ENCODE measurements around the gene CIT. TPM values are rescaled to one million over a fixed set of nuclear protein-coding genes. Genes with fewer than 3 reads are reported as not detected.

Gene CIT
- total RNA-seq, 1 donor from 2014 or later, result 18.0 TPM

DNA sequence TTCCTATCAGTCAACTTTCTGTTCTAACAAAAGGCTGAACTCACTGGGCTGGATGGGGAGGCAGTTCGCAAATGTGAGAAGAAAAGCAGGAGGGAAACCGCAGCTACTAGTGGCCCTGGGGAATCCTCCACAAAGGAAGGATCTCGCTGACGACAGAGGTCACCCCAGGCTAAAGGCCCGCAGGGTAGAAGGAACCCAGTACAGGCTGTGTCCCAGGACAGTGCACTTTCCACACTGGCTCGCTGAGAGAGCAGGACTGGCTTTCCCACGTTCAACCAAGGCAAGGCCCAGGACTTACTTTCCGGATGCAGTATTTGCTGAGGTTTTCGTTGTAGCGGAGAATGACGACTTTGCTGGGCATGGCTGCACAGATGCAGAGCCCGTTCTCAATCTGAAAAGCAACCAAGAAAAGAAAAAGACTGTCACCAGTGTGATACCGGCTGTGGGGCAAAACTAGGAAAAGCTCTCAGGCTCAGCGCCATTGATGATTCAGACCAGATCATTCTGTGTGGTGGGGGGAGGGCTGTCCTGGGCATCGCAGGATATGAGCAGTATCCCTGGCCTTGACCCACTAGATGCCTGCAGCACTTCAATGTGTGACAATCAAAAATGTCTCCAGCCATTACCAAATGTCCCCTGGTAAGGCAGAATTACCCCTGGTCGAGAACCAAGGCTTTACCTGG lies 172.9 kb downstream of the CIT start:
- H3K9me3 ChIP-seq, result no peaks in the 10 kb centered on the region

DNA sequence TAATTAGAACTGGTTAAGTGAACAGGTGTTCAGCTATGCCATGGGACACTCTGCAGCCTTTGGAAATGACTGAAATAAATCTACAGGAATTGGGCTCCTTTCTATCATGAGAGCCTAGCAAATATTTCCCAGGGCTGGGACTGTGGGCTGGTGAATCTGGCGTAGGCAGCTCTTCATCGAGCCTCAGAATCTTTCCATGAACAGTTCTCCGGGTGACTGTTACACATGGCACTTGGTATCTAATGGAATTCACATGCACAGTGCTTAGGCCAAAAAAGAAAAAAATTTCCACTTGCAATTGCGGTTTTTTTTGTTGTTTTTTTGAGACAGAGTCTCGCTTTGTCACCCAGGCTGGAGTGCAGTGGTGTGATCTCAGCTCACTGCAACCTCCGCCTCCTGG lies 177.0 kb downstream of the CIT start:
- DNase-seq (no peak), ATAC-seq (no peak)
- Histone ChIP-seq H3K27me3 (ENCODE audit: low read depth) (no peaks in the 10 kb centered on the region), H3K9me3 (no peaks in the 10 kb centered on the region), H3K4me3 (no peak overlapping the region), H3K36me3 (peaks cover 12% of the 10 kb centered on the region), H3K27ac (no peak overlapping the region), H3K4me1 (no peaks in the 10 kb centered on the region)
- intact Hi-C loops (cut with DNase I), result no loop called here
- TF ChIP-seq, protein P1, sequence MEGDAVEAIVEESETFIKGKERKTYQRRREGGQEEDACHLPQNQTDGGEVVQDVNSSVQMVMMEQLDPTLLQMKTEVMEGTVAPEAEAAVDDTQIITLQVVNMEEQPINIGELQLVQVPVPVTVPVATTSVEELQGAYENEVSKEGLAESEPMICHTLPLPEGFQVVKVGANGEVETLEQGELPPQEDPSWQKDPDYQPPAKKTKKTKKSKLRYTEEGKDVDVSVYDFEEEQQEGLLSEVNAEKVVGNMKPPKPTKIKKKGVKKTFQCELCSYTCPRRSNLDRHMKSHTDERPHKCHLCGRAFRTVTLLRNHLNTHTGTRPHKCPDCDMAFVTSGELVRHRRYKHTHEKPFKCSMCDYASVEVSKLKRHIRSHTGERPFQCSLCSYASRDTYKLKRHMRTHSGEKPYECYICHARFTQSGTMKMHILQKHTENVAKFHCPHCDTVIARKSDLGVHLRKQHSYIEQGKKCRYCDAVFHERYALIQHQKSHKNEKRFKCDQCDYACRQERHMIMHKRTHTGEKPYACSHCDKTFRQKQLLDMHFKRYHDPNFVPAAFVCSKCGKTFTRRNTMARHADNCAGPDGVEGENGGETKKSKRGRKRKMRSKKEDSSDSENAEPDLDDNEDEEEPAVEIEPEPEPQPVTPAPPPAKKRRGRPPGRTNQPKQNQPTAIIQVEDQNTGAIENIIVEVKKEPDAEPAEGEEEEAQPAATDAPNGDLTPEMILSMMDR (IDR thresholded peaks at IDR 0.05), result no peak

More for the DNA sequence above, 172.9 kb downstream of the CIT start:
- H3K27ac ChIP-seq, result no peak overlapping the region
- no peak overlapping the region for H3K4me3 ChIP-seq
- ATAC-seq, result no peak
- intact Hi-C loops (cut with DNase I), result no loop called here
- H3K36me3 ChIP-seq, result peaks cover 5% of the 10 kb centered on the region
- no peak for DNase-seq
- no peaks in the 10 kb centered on the region for H3K27me3 ChIP-seq (ENCODE audit: low read depth)
- no peaks in the 10 kb centered on the region for H3K4me1 ChIP-seq
- TF ChIP-seq, protein P1 (IDR thresholded peaks at IDR 0.05), result no peak

DNA sequence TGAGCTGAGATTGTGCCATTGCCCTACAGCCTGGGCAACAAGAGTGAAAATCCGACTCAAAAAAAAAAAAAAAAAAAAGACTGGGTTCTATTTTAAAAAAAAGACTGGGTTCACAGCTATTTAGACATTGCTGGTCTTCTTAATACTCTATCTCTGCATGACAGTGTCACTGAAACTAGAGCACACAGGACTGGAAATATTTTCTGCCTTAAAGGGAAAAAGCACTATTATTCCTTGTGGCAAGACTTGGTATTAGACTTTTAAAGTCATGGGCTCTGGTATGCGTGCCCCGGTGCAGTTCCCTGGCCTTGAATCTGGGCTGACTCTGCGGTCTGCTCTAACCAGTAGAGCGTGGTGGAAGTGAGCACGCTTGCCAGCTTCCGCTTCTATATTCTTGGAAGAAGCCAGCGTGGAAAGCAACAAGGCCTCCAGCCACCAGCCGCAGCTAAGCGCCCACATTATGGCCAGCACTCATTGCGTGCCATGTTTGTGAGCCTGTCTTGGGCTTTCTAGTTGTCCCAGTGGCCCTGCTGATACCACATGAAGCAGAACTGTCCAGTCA lies 177.8 kb downstream of the CIT start:
- Histone ChIP-seq H3K4me1 (no peaks in the 10 kb centered on the region), H3K9me3 (no peaks in the 10 kb centered on the region), H3K4me3 (no peak overlapping the region), H3K36me3 (peaks cover 12% of the 10 kb centered on the region), H3K27ac (no peak overlapping the region), H3K27me3 (ENCODE audit: low read depth) (no peaks in the 10 kb centered on the region)
- TF ChIP-seq, protein P1 (IDR thresholded peaks at IDR 0.05), result no peak
- DNase-seq (no peak), ATAC-seq (no peak)
- intact Hi-C loops (cut with DNase I), result no loop called here

DNA sequence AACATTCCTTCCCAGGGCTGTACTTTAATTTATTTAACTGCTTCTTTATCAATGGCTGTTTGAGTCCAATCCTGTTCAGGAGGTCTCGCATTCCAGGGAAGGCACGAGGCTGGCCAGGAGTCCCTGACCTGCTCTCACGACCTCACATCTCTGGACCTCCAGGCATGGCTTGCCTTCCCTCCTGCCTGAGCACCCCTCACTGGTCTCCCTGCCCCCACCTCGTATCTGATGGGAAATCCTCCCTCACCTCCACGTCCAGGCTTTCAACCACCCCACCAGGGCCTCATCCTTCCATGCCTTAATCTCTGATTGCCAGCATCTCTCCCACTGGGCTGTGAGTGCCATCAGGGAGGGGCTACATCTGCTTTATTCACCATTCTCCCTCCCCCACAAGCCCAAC lies 180.2 kb downstream of the CIT start:
- TF ChIP-seq, protein P1 (IDR thresholded peaks at IDR 0.05), result no peak
- Histone ChIP-seq H3K27ac (no peak overlapping the region), H3K36me3 (peaks cover 12% of the 10 kb centered on the region), H3K4me1 (peaks cover 21% of the 10 kb centered on the region), H3K9me3 (no peaks in the 10 kb centered on the region), H3K4me3 (no peak overlapping the region), H3K27me3 (ENCODE audit: low read depth) (no peaks in the 10 kb centered on the region)
- intact Hi-C loops (cut with DNase I), result no loop called here
- ATAC-seq (no peak), DNase-seq (no peak)

DNA sequence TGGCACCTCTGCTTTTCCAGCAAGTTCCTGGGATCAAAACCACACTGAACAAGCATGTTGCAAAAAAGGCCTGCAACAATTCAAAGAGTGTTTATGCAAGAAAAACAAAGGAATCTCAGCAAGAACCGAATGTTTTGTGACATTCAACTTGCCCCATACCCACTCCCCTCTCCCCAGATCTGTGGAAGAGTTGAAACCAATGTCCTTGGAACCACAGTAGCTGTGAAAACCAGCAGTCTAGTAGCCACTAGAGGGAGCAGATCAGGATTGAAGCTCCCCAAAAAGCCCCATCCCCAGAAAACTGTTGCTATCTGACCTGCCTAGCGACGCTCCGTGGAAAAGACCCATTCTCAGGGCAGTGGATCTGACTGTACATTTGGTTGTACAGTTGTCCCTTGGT lies 182.1 kb downstream of the CIT start:
- no peaks in the 10 kb centered on the region for H3K27me3 ChIP-seq (ENCODE audit: low read depth)
- no peak overlapping the region for H3K27ac ChIP-seq
- intact Hi-C loops (cut with DNase I), result no loop called here
- H3K4me1 ChIP-seq, result peaks cover 29% of the 10 kb centered on the region
- TF ChIP-seq, protein P1 (IDR thresholded peaks at IDR 0.05), result no peak
- no peak for ATAC-seq
- DNase-seq, result no peak
- H3K9me3 ChIP-seq, result no peaks in the 10 kb centered on the region
- no peak overlapping the region for H3K4me3 ChIP-seq
- peaks cover 7% of the 10 kb centered on the region for H3K36me3 ChIP-seq

All from lower lobe of right lung (tissue), 2 donors.